Hepatocyte (in vitro differentiated cells): Measurements from ENCODE around the gene RYR3. TPM values are rescaled to one million over a fixed set of nuclear protein-coding genes. Genes with fewer than 3 reads are reported as not detected.
A peak's percentile ranks its signal among the peaks of the same experiment; 100 is the strongest.
"Not testable (repeated sequence)": the region's sequence is repeated elsewhere in the genome, so short reads cannot be mapped to it uniquely, and the experiment has no call there.

ENCODE experiments used
- DNase-seq: peaks from one replicate; pipeline ENCODE4 v3.0.0-alpha.2; 2016; ENCODE audit warnings: low spot score
- H2AFZ ChIP-seq: fragments of 200-600 bp; sonication (generic); 2 replicates; pipeline ENCODE4 v1.6.0; 2016; ENCODE audit warnings: antibody characterized with exemption, mild to moderate bottlenecking
- H3K27ac ChIP-seq: fragments of 200-600 bp; sonication (generic); 2 replicates; pipeline ENCODE4 v1.5.1; 2016; ENCODE audit warnings: mild to moderate bottlenecking
- H3K27me3 ChIP-seq: fragments of 200-600 bp; sonication (generic); 2 replicates; pipeline ENCODE4 v1.6.1; 2016
- H3K36me3 ChIP-seq: fragments of 200-600 bp; sonication (generic); replicated peaks from 2 replicates; pipeline ENCODE4 v1.5.1; 2016; ENCODE audit warnings: low read depth; ENCODE audit not compliant: insufficient read depth
- H3K4me1 ChIP-seq: fragments of 200-600 bp; sonication (generic); 2 replicates; pipeline ENCODE4 v1.5.1; 2016; ENCODE audit warnings: mild to moderate bottlenecking, moderate library complexity; ENCODE audit not compliant: insufficient read depth
- H3K4me2 ChIP-seq: fragments of 200-600 bp; sonication (generic); 2 replicates; pipeline ENCODE4 v1.6.0; 2016
- H3K4me3 ChIP-seq: fragments of 200-600 bp; sonication (generic); 2 replicates; pipeline ENCODE4 v1.5.1; 2016; ENCODE audit warnings: mild to moderate bottlenecking
- H3K79me2 ChIP-seq: fragments of 200-600 bp; sonication (generic); 2 replicates; pipeline ENCODE4 v1.6.0; 2017; ENCODE audit warnings: mild to moderate bottlenecking
- H3K9me2 ChIP-seq: fragments of 200-600 bp; sonication (generic); replicated peaks from 2 replicates; pipeline ENCODE4 v1.6.0; 2017; ENCODE audit warnings: mild to moderate bottlenecking; ENCODE audit not compliant: insufficient read depth
- H3K9me3 ChIP-seq: fragments of 200-600 bp; sonication (generic); 2 replicates; pipeline ENCODE4 v1.5.1; 2016; ENCODE audit warnings: low read depth, mild to moderate bottlenecking
- H4K20me1 ChIP-seq: fragments of 200-600 bp; sonication (generic); 2 replicates; pipeline ENCODE4 v1.6.0; 2016; ENCODE audit warnings: mild to moderate bottlenecking; ENCODE audit not compliant: insufficient read depth, poor library complexity, severe bottlenecking
- EZH2 ChIP-seq: fragments of 200-600 bp; sonication (generic); IDR thresholded peaks from 2 replicates; pipeline ENCODE4 v1.6.1; 2016; ENCODE audit warnings: antibody characterized with exemption, mild to moderate bottlenecking, borderline replicate concordance
- EZH2phosphoT487 ChIP-seq: fragments of 200-600 bp; sonication (generic); IDR thresholded peaks from one replicate; pipeline ENCODE4 v1.6.1; 2018; ENCODE audit warnings: antibody characterized with exemption, mild to moderate bottlenecking, low read depth, moderate library complexity; ENCODE audit not compliant: unreplicated experiment, severe bottlenecking
- WGBS: methylation state at CpG from one replicate; pipeline ENCODE4 v1.1.6; 2016; ENCODE audit warnings: low lambda C conversion rate; ENCODE audit errors: missing lambda C conversion rate; 5-methylcytosine and 5-hydroxymethylcytosine counted together
- polyA plus RNA-seq: library from polyadenylated mRNA; unstranded; fragments of >200 nt; fragmentation: Nextera tagmentation; extraction: Ambion mirVana; gene quantifications from 2 replicates; pipeline ENCODE4 v1.2.1, GENCODE V29; 2016
- total RNA-seq: library from RNA; depleted of rRNA; stranded (reverse); fragments of >200 nt; gene quantifications from 2 replicates; pipeline ENCODE4 v1.2.3, GENCODE V29; 2014
- TF ChIP-seq, protein P1 (sequence below): fragments of 200-600 bp; sonication (generic); IDR thresholded peaks from 2 replicates; pipeline ENCODE4 v1.5.1; 2016; ENCODE audit warnings: antibody characterized with exemption, mild to moderate bottlenecking; ENCODE audit not compliant: poor library complexity

RYR3 gene
- total and polyA plus RNA-seq, 2 experiments from 2014 or later: 0.36 to 0.37 TPM

DNA sequence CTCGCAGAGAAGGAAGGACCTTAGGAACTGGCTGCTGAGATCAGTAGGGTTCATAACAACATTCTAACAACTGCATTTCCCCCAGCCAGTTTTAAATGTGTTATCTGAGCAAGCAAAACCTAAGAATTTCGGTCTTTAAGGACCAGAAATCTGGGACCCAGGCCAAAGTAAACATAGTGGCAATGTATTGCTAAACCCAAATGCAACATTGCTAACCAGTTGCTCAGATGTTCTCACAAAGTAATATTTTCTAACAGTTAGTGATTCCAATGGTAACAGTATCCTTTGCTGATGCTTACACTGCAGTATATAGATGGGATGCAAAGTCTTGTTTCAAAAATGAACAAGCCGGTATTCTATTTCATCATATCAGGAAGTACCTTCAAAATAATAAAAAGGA, 254.3 kb downstream of the RYR3 start:
- Histone ChIP-seq H3K4me3 (no peak overlapping the region), H3K9me3 (no peaks in the 10 kb centered on the region), H2AFZ (no peak overlapping the region), H3K4me1 (no peaks in the 10 kb centered on the region), H3K27me3 (no peaks in the 10 kb centered on the region), H3K79me2 (no peaks in the 10 kb centered on the region), H3K27ac (no peak overlapping the region), H3K4me2 (no peak overlapping the region), H3K9me2 (no peaks in the 10 kb centered on the region), H4K20me1 (no peaks in the 10 kb centered on the region), H3K36me3 (no peaks in the 10 kb centered on the region)
- TF ChIP-seq EZH2 (no peak), EZH2phosphoT487 (no peak)
- TF ChIP-seq, protein P1, sequence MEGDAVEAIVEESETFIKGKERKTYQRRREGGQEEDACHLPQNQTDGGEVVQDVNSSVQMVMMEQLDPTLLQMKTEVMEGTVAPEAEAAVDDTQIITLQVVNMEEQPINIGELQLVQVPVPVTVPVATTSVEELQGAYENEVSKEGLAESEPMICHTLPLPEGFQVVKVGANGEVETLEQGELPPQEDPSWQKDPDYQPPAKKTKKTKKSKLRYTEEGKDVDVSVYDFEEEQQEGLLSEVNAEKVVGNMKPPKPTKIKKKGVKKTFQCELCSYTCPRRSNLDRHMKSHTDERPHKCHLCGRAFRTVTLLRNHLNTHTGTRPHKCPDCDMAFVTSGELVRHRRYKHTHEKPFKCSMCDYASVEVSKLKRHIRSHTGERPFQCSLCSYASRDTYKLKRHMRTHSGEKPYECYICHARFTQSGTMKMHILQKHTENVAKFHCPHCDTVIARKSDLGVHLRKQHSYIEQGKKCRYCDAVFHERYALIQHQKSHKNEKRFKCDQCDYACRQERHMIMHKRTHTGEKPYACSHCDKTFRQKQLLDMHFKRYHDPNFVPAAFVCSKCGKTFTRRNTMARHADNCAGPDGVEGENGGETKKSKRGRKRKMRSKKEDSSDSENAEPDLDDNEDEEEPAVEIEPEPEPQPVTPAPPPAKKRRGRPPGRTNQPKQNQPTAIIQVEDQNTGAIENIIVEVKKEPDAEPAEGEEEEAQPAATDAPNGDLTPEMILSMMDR: no peak
- whole genome bisulfite sequencing: 75% methylated on average over 3 of the region's 3 CpGs
- peak; percentile 10 for DNase-seq

DNA sequence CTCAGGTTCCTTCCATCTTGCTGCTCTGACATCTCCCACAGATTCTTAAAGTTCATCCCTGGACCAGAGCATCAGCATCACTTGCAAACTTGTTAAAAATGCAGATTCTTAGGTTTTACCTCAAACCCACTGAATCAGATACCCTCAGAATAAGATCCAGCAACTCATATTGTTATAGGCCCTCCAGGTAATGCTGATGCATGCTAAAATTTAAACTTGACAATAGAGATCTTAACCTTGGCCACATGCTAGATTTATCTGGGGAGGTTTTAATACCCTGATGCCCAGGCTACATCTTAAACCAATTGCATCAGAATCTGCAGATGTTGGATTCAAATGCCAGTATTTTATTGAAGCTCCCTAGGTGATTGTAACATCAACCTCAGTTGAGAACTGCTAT, 256.9 kb downstream of the RYR3 start:
- Histone ChIP-seq H3K79me2 (no peaks in the 10 kb centered on the region), H4K20me1 (no peaks in the 10 kb centered on the region), H3K4me2 (no peak overlapping the region), H3K4me1 (no peaks in the 10 kb centered on the region), H3K9me3 (no peaks in the 10 kb centered on the region), H3K27me3 (no peaks in the 10 kb centered on the region), H3K4me3 (no peak overlapping the region), H3K36me3 (no peaks in the 10 kb centered on the region), H3K27ac (no peak overlapping the region), H3K9me2 (no peaks in the 10 kb centered on the region), H2AFZ (no peak overlapping the region)
- TF ChIP-seq EZH2phosphoT487 (no peak), EZH2 (no peak)
- TF ChIP-seq, protein P1: no peak
- no peak for DNase-seq

DNA sequence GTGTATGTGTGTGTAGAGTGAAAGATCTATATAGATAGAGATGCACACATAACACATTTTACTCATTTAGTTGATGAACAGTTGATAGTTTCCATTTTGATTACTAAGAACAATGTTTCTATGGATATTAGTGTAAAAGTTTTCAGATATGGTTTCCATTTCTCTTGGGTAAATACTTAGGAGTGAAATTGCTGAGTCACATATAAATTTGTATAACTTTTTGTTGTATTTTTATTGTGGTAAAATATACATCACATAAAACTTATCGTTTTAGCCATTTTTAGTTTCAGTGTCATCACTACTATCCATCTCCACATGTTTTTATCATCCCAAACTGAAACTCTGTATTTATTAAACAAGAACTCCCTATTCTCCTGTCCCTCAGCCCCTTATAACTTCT, 258.3 kb downstream of the RYR3 start:
- Histone ChIP-seq H3K79me2 (no peaks in the 10 kb centered on the region), H3K4me3 (no peak overlapping the region), H3K36me3 (no peaks in the 10 kb centered on the region), H3K4me2 (no peak overlapping the region), H3K9me3 (no peaks in the 10 kb centered on the region), H3K27me3 (no peaks in the 10 kb centered on the region), H3K4me1 (no peaks in the 10 kb centered on the region), H4K20me1 (no peaks in the 10 kb centered on the region), H2AFZ (no peak overlapping the region), H3K9me2 (no peaks in the 10 kb centered on the region), H3K27ac (no peak overlapping the region)
- no peak for TF ChIP-seq EZH2phosphoT487
- TF ChIP-seq EZH2: no peak
- TF ChIP-seq, protein P1: no peak
- WGBS: 95% methylated on average over 1 of the region's 1 CpG
- DNase-seq: no peak

DNA sequence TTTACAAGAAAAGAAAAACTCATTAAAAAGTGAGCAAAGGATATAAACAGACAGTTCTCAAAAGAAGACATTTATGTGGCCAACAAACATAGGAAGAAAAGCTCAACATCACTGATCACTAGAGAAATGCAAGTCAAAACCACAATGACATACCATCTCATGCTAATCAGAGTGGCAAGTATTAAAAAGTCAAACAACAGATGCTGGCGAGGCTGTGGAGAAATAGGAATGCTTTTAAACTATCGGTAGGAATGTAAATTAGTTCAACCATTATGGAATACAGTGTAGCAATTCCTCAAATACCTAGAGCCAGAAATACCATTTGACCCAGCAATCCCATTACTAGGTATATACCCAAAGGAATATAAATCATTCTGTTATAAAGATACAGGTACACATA, 267.1 kb downstream of the RYR3 start:
- not testable (repeated sequence) for H3K79me2 ChIP-seq

More for the DNA sequence above, 267.1 kb downstream of the RYR3 start:
- H3K36me3 ChIP-seq, H3K4me3 ChIP-seq, H4K20me1 ChIP-seq, H3K4me2 ChIP-seq, H3K27ac ChIP-seq, H3K27me3 ChIP-seq, H3K4me1 ChIP-seq, H3K9me3 ChIP-seq, DNase-seq, H3K9me2 ChIP-seq, H2AFZ ChIP-seq: not testable (repeated sequence)
- 39% methylated on average over 2 of the region's 2 CpGs for whole genome bisulfite sequencing
